GM19023 (cell line): ENCODE results near the gene CARMIL1.

Experiments
- ATAC-seq: cut with Tn5 transposase; IDR thresholded peaks from one replicate; pipeline ENCODE4 v1.9.1; 2021; ENCODE audit warnings: mild to moderate bottlenecking, moderate library complexity; ENCODE audit not compliant: unreplicated experiment

CARMIL1 gene

DNA sequence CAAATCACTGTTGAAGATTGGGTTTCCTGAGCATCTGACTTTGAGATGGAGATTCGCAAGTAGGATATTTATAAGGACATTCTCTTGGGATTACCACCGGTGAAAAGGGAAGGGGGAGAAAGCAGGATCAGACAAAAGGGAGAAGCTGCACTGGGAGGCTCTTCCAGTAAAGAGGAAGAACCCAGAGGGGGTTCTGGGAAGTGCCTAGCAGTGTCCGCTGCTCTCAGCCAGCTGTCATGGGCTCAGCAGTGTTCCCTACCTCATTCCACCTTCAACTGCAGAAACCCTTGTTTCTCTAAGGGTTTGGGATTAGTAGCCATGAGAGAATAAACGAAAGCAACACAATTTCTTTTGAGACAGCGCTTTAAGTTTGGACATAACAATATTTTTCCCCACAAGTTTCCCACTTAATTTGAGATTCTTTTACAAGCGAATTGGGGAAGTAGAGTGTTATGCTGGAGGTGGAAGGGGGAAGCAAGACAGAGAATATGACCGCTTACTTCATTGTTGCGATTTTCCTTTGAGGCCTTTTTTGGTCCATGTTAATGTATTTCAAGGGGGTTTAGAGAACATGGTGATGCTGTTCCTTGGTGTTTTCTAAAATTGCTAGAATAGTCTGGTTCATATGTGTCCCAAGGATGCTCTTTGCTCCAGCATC lies 218.3 kb downstream of the CARMIL1 start:
- ATAC-seq, result no peak

GRCh38 chr6:25498505-25498904 lies 219.3 kb downstream of the CARMIL1 start:
- ATAC-seq, result no peak

- ATAC-seq, result no peak
Measured at GRCh38 chr6:25499615-25500235, 220.6 kb downstream of the CARMIL1 start.

GRCh38 chr6:25503686-25504085 lies 224.5 kb downstream of the CARMIL1 start:
- no peak for ATAC-seq

- ATAC-seq, result no peak
Measured at GRCh38 chr6:25504661-25505060, 225.5 kb downstream of the CARMIL1 start.

- no peak for ATAC-seq
Measured at GRCh38 chr6:25506020-25506419, 226.8 kb downstream of the CARMIL1 start.

DNA sequence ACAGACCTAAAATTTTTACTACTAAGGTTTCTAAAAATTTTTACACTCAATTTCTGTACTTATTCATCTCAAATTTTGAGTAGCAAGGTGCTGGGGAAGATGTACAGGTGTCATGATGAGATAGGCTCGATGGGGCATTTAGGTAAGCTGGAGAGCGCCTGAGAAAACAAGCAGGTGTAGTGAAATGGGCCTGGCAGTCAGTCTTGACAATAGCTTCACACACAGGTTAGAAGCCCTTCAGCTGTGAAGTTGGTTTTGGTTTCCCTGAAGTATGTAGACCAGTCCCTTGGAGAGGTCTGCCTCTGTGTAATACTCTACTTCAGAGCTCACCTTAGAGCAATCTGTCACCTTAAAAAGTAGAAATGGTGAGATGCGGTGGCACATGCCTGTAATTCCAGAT lies 228.9 kb downstream of the CARMIL1 start:
- no peak for ATAC-seq

DNA sequence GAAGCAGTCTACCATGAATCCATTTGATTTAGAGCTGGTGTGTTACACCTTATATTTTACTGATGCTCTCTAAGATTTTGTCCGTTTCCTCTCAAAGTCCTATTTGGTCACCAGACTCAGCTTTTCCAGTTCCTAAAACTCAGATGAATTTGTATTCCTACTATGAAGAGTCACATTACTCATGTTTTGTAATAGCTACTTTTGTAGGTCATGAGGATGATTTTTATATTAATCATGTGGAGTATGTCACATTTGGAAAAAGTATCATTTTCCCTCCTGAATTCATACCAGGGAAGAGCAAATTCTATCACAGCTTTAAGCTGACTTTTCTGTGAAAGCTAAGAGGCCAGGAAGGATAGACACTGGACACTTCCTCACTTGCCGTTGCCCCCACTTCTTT lies 232.2 kb downstream of the CARMIL1 start:
- ATAC-seq, result no peak

DNA sequence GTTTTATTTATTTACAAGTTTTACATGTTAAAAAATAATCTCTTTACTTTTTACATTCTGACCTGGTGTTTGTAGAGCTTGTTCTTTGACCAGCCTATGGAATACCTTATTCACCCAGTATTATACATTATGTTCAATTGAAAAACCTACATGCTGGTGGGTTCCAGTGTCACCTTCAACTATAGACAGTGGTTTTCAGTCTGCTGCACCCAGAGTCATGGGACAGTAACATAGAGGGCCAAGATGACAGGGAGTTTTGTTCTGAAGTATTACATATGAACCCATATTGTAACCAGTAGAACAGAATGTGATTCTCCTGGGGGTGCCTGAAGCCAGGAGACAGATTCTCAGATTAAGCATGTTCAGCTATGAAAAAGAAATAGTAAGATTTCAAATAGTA lies 233.4 kb downstream of the CARMIL1 start:
- no peak for ATAC-seq

DNA sequence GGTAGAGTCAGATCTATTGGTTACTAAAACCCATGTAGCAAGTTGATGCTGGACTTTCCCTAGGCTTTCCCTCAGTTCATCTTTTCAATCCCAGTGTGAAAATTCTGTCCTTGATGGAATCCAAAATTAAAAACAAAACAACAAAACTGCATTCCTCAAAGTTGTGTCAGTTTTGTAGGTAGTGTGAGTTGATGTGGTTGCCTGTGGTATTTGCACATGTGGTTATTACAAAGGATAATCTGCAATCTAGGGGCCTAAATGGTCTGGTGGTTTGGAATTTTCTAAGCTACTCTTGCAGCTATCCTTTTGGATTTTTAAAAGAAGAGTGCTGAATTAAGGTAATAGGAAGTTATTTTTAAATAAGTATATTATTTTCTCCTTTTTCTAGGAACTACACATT lies 240.7 kb downstream of the CARMIL1 start:
- ATAC-seq, result no peak

DNA sequence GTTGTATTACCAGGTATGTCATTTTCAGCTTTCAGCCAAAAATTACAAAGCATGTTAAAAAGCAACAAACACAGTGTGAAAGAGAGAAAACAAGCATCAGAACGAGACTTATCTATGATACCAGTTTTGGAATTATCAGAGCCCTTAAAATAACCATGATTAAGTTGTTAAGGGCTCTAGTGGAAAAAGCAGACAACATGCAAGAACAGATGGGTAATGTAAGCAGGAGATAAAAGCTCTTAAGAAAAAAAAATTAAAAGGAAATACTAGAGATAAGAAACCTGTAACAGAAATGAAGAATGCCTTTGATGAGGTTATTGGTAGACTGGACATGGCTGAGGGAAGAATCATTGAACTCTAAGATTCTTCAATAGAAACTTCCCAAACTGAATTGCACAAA lies 245.4 kb downstream of the CARMIL1 start:
- ATAC-seq, result no peak

- no peak for ATAC-seq
Measured at GRCh38 chr6:25525078-25525477, 245.9 kb downstream of the CARMIL1 start.

GRCh38 chr6:25534942-25535631 lies 255.9 kb downstream of the CARMIL1 start:
- no peak for ATAC-seq

- ATAC-seq, result no peak
Measured at GRCh38 chr6:25535632-25536225, 256.6 kb downstream of the CARMIL1 start.

DNA sequence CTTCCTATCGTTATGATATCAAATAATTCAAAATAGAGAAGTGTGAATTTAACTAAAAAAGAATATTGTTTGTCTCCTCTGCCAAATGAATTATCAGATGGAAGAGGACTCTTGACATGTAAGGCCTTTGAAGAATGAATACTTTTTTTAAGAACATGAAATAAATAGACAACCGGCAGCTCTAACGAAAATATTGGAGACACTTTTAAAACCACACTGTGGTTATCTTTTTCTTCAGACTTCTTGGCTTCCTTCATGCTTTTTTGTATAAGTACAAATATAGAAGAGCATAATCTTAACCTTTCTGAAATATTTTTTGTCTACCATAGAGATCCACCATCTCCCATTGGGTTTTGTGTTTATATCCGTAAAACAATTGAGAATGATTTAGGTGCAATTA lies 257.6 kb downstream of the CARMIL1 start:
- ATAC-seq, result no peak

GRCh38 chr6:25537349-25538018 lies 258.3 kb downstream of the CARMIL1 start:
- no peak for ATAC-seq

DNA sequence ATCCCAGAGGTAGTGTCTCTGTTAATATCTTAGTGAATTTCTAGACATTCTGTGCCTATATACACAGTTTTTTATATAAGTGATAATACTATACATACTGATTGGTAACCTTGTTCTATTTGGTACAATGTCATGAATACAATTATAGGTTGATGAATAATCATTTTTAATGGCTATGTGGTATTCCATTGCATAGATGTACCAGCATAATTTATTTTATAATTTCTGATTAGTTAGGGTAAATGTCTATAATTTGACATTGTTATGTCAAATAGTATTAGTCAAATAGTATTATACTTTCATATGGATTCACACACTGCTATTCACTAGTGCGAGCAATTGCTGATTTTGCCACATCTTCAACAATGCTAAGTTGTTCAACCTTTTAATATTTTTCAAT lies 262.1 kb downstream of the CARMIL1 start:
- no peak for ATAC-seq

DNA sequence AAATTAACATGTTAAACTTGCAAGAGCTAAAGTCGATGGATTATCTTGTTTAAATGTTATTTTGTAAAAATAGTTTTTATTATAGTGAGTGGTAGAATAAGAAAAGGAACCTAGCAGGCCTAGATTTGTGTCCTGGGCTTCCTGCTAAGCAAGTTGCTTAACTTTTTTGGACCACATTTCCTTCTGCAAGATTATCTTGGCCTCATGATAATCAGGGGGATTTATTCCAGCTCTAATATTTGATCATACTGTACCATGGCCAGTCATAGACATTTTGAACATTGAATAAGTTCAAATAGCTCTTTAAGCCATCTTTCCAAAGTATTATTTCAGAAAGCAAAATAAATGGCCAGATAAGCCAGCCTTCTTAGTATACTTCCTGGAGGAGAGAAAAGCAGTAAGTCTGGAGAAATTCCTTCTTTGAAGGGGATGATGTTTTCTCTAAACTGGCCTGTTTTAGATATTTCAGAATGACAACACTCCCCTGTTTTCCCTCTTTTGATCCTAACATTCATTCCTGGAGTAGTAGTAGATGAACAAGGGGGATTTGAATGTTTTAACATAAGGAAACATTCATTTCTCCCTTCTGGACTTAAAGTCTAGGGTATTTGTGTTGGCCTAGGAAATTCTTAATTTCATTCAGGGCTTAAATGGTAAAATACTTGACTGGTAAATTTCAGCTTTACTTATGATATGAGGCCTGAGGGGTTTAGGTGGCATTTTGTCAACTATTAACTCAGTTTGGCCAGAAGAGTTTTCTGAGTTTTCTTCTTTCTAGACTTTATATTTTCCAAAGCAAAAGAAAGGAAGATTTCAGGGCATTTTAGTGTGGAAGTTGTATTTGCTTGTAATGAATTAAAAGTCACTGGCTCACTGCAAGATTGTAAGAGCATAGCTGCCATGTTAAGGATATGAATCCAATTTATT lies 264.1 kb downstream of the CARMIL1 start:
- ATAC-seq, result no peak

- ATAC-seq, result no peak
Measured at GRCh38 chr6:25544833-25545232, 265.7 kb downstream of the CARMIL1 start.

GRCh38 chr6:25547797-25548196 lies 268.6 kb downstream of the CARMIL1 start:
- ATAC-seq, result no peak
